GM21367 (cell line): ENCODE data around the gene CMSS1.
"Not testable (repeated sequence)": the region's sequence is repeated elsewhere in the genome, so short reads cannot be mapped to it uniquely, and the experiment has no call there.

Experiments
- ATAC-seq: cut with Tn5 transposase; IDR thresholded peaks from one replicate; pipeline ENCODE4 v1.9.1; 2021; ENCODE audit not compliant: unreplicated experiment

Gene CMSS1

DNA sequence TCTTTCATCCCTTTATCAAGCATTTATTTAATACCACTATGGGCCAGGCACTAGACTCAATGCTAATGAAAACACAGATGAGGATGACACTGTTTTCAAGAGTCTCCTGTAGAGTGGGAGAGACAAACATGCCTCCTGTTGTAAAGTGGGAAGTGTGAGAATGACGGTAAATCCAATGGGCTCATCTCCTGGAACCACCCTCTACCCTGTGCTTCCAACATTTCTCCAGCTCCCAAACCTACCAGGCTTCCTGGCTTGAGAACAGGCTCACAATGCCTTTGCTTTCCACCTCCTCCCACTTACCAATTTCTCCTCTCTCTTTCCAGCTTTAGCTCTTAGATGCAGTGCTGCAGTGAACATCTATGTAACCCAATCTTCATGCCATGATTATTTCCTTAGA lies 389.0 kb downstream of the CMSS1 start:
- no peak for ATAC-seq

DNA sequence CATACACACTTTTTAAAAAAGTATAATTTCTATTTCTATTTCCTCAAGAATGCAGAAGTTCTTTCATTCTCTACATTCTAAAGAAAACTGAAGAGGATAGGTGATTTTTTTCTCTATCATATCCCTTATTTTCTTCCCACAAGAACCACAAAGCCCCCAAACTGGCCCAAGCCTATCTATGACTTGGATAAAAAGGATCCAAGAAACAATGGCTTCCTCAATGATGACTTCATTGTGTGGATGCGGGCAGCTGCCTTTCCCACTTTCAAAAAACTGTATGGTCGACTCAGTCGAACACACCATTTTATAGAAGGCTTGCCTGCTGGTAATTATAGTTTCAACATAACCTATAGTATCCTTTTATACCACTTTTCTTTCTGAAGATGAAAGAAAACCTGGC lies 390.2 kb downstream of the CMSS1 start:
- no peak for ATAC-seq

DNA sequence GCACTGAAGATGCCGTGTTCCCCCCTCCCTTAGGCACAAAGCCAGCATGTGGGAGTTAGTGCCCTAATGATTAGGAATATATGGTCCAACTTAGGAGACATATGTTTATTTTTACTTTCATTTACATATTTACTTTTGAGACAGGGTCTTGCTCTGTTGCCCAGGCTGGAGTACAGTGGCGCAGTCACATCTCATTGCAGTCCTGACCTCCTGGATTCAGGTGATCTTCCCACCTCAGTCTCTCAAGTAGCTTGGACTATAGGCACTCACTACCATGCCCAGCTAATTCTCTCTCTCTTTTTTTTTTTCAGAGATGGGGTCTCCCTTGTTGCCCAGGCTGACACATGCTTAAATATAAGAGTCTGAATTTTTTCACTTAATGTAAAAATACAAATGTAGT lies 391.5 kb downstream of the CMSS1 start:
- no peak for ATAC-seq

DNA sequence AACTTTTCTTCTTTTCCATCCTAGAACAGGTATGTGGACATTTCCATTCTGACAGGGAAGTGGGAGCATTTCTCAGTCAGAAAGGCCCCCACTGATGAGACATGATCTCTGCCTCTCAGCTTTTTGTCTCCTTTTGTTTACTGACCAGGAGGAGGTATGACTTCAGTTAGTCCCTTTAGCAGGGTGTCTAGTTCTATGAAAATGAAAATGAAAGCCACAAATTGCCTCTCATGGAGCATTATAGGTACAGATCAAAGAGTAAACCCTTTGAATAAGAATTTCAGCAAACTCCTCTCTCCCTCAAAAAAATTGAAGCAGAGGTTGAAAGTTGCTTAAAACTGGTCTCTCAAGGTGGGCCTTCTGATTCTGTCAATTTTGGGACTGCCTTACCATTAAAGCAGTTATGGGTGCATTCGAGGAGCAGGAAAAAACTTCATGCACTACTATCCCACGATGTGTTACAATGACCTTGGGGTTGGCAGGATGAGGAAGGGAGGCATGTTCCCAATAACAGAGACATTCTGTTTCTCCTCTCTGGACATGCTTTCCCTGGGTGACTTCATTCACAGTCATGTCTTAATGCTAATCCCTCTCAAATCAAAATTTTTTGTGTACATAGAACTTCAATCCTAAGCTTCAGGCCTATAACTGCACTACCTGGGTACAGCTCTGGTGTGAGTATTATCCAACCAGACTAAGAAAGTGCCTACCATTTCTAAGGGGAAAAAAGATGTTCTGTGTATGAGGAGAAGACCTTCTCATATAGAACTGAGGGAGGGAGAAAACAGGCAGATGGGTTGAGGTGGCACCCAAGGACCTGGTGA lies 392.5 kb downstream of the CMSS1 start:
- ATAC-seq, result peak; percentile 97

DNA sequence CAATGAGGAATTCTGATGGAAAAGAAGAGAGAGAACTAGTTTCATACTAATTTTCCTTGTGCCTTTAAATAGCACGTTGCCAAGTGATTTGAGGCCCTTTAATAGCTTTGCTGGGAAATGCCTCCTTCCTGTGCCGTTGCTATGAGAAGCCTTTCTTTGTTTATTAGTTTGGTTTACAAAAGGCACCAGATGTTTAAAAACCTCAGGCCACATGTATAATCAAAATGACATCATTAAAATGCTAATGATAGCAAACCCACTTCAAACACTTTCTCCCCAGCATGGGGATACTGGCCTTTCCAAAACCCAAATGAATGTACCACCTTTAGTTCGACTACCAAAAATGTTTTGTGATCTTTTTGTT lies 393.1 kb downstream of the CMSS1 start:
- no peak for ATAC-seq

DNA sequence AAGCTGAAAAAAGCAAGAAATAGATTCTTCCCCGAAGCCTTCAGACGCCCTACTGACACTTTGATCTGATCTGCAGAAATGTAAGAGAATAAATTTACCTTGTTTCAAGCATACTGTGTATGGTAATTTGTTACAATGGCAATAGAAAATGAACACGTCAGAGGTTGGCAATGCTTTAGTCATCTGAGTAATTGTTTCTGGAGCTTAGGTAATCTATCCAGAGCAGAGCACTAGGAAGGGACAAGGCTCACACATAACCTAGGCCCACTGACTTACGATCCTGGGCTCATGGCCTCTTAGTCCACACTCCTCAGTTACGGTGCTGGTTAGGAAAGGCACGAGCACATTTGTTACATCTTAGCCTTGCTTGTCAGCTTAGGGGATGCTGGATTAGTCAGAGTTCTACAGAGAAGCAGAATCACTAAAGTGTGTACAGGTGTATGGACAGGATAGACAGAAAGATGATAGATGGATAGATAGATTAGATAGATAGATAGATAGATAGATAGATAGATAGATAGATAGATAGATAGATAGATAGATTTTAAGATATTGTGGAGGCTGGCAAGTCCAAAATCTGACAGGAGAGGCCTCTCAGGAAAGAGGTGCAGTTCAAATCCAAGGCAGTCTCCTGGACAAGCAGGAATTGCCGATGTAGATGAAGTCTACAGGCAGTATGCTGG lies 396.4 kb downstream of the CMSS1 start:
- ATAC-seq, result no peak

DNA sequence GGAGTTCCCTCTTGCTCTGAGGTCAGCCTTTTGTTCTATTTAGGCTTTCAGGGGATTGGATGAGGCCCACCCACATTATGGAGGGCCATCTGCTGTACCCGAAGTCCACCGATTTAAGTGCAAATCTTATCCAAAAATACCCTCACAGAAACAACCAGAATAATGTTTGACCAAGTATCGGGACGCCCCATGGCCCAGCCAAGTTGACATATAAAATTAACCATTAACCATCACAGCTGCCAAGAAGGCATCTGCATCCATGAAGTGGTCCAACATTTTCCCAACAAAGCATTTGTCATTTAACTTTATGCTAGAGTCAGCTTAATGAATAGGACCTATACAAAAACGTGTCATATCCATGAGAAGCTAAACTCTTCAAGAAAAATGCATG lies 396.9 kb downstream of the CMSS1 start:
- no peak for ATAC-seq

DNA sequence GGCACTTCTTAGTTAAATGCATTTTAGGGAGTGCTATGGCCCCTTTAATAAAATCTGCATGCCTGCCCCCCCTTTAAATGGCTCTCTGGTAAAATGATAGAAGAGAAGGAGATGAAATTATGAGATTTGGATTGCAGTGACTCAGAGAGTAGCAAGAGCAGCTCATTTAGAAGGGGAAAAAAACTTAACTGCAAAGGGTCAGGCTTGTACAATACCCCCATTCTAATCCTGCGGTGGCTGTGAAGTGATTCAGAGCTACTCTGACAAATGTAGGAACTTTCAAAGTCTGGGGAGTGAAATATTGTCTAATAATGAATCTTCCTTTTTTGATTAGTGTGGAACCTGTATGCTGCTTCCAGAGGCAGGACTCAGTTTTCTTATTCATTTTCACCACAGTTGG lies 399.1 kb downstream of the CMSS1 start:
- no peak for ATAC-seq

DNA sequence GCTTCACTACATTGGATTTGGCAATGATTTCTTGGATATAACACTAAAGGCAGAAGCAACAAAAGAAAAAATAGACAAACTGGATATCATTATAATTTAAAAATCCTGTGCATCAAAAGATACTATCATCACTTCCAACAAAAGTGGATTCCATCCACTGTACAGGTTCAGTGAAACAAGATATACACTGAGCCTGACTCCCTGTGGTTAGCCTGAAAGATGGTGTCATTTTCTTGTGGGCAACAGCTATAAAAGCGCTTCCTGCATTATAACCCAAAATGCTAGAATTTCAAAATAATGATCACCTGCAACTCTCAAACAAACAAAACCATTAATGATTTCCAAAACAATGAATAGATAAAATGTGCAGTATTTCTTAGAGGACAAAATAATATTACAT lies 403.5 kb downstream of the CMSS1 start:
- no peak for ATAC-seq

DNA sequence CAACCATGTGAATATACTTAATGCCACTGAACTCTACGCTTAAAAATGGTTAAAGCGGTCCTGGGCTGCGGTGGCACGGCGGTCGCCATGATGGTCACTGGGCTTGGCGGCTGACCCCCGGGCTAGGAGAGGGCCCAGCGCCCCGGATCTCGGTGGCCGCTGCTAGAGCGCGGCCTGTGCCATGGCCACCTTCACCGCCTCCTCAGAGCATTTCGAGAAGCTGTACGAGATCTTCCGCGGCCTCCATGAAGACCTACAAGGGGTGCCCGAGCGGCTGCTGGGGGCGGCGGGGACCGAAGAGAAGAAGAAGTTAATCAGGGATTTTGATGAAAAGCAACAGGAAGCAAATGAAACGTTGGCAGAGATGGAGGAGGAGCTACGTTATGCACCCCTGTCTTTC lies 407.5 kb downstream of the CMSS1 start:
- no peak for ATAC-seq

DNA sequence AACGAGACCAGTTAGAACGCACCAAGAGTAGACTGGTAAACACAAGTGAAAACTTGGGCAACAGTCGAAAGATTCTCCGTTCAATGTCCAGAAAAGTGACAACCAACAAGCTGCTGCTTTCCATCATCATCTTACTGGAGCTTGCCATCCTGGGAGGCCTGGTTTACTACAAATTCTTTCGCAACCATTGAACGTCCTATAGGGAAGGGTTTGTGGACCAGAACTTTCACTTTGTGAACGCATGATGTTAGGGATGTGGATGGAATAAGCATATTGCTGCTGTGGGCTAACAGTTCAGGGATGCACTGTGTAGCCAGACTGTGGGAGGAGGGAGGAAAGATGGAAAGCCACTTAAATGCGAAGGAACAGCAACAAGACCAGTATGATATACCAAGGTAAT lies 408.2 kb downstream of the CMSS1 start:
- ATAC-seq, result no peak

DNA sequence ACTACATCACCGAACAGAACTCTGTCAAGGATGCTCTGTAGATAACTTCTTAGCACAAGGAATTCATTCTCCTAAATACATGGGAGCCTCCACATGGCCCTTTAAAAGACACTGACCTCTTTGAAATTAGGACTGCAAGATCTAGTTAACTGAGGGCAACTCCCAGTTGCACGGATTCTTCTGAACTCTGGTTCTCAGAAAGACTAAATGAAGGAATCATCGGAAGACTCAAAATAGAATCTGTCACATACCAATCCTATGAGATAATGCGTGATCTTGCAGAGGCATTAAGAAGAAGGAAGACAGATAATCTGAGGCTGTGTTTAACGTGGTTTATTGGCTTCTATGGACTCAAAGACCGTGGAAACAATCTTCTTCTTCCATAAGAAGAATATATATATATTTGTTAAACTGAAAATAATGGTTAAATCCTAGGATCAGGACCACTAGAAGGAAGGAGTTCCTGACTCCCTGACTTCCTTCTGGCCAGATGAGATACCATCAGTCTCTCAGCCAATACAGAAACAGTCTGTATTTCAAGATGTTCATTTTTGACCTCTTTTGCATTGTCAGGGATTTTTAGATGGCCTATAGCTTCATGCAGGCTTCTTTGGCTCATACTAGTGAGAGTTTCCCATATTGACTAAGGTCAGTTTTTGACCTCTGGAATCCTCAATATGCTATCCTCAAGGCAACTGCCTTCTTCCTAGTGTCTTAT lies 409.2 kb downstream of the CMSS1 start:
- ATAC-seq, result no peak

DNA sequence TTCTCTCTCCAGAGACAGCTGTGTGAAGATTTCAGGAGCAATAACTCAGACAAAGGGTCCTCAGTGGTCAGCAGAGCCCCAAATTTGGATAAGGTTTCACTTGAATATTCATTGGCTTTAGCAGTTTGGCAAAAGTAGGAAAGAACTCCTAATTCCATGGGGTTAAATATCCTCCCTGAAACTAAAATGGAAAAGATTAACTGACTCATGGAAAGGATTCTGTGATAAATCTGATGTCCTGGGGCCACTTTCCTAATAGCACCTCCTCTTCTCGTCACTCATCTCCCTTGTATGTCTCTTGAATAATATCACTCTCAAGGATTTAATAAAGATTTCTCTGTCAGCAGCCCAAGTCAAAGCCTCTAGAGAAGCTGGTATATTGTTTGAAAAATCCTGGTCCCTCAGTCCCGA lies 409.9 kb downstream of the CMSS1 start:
- ATAC-seq, result no peak

DNA sequence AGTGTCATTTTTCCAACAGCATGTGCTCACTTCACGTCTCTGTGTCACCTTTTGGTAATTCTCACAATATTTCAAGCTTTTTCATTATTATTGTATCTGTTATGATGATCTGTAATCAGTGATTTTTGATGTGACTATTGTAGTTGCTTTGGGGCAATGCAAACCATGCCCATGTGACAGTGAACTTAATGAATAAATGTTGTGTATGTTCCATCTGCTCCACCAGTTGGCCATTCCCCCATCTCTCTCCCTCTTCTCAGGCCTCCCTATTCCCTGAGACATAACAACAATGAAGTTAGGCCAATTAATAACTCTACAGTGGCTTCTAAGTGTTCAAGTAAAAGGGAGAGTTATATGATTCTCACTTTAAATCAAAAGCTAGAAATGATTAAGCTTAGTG lies 410.6 kb downstream of the CMSS1 start:
- ATAC-seq, result no peak

DNA sequence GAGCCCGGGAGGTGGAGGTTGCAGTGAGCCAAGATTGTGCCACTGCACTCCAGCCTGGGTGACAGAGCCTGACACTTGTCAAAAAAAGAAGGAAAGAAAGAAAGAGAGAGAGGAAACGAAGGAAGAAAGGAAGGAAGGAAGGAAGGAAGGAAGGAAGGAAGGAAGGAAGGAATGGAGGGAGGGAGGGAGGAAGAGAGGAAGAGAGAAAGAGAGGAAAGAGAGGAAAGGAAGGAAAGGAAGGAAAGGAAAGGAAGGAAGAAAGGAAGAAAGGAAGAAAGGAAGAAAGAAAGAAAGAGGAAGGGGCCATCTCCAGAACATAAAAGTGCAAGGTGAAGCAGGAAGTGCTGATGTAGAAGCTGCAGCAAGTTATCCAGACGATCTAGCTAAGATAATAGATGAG lies 411.5 kb downstream of the CMSS1 start:
- not testable (repeated sequence) for ATAC-seq

DNA sequence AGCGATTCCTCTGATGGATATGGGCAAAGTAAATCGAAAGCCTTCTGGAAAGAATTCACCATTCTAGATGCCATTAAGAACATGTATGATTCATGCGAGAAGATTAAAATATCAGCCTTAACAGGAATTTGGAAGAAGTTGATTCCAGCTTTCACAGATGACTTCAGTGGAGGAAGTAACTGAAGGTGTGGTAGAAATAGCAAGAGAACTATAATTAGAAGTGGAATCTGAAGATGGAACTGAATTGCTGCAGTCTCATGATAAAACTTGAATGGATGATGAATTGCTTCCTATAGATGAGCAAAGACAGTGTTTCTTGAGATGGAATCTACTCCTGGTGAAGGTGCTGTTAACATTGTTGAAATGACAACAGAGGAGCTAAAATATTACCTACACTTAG lies 413.0 kb downstream of the CMSS1 start:
- ATAC-seq, result no peak
